K562 (cell line): ENCODE results near the gene CBL. TPM values are rescaled to one million over a fixed set of nuclear protein-coding genes. Genes with fewer than 3 reads are reported as not detected.

Experiments used
- BMI1 ChIP-seq: fragments of 150-350 bp; IDR thresholded peaks from 2 replicates; pipeline ENCODE4 v1.6.1; 2014; ENCODE audit warnings: low read length
- DDX20 ChIP-seq: fragments of 450-650 bp; IDR thresholded peaks from 2 replicates; pipeline ENCODE4 v1.6.1; 2016; ENCODE audit warnings: missing genetic modification characterization, low read depth, mild to moderate bottlenecking, missing compliant biosample characterization, moderate library complexity
- IRF2 ChIP-seq: sonication (generic); formaldehyde crosslinking; IDR thresholded peaks from 2 replicates; pipeline ENCODE4 v1.8.1; 2022; ENCODE audit warnings: mild to moderate bottlenecking, missing genetic modification reagents
- JUN ChIP-seq, 2 experiments: sonication (generic) in 1 of 2; formaldehyde crosslinking in 1 of 2; IDR thresholded peaks; 2 replicates each; pipeline versions ENCODE4 v1.6.1 to v1.8.0; 2012 to 2022; ENCODE audit warnings: borderline replicate concordance in 2 of 2, mild to moderate bottlenecking in 2 of 2, improper control_type of control experiment in 1 of 2, low read depth in 1 of 2, low read length in 1 of 2, missing genetic modification reagents in 1 of 2
- KDM1A ChIP-seq, 2 experiments: fragments of 450-650 bp; IDR thresholded peaks; 2 replicates each; pipeline ENCODE4 v1.6.1; 2016; ENCODE audit warnings: mild to moderate bottlenecking in 2 of 2
- MAFK ChIP-seq: IDR thresholded peaks from 2 replicates; pipeline ENCODE4 v1.6.1; 2011; ENCODE audit warnings: low read length, improper control_type of control experiment
- PHF21A ChIP-seq: fragments of 450-650 bp; IDR thresholded peaks from 2 replicates; pipeline ENCODE4 v1.6.1; 2017; ENCODE audit warnings: low read depth, borderline replicate concordance
- POU5F1 ChIP-seq: fragments of 150-350 bp; IDR thresholded peaks from 2 replicates; pipeline ENCODE4 v1.6.1; 2014; ENCODE audit warnings: borderline replicate concordance, low read length, low read depth, mild to moderate bottlenecking; ENCODE audit not compliant: partially characterized antibody
- RFX7 ChIP-seq: fragments of 250-450 bp; sonication (Bioruptor Pico); IDR thresholded peaks from 2 replicates; pipeline ENCODE4 v1.5.1; 2021; ENCODE audit warnings: mild to moderate bottlenecking
- TCF7L2 ChIP-seq: fragments of 150-350 bp; IDR thresholded peaks from 2 replicates; pipeline ENCODE4 v1.6.1; 2016; ENCODE audit warnings: low read depth, mild to moderate bottlenecking, low read length, moderate library complexity
- ZC3H8 ChIP-seq: fragments of 450-650 bp; IDR thresholded peaks from 2 replicates; pipeline ENCODE4 v1.6.1; 2017
- ZFP36 ChIP-seq: fragments of 150-350 bp; IDR thresholded peaks from 2 replicates; pipeline ENCODE4 v1.6.1; 2018; ENCODE audit warnings: low read length, low read depth; ENCODE audit not compliant: partially characterized antibody
- ZNF121 ChIP-seq: sonication (generic); formaldehyde crosslinking; conservative IDR thresholded peaks from 2 replicates; pipeline ENCODE4 v1.8.0; 2022; ENCODE audit warnings: missing genetic modification reagents
- ZNF232 ChIP-seq: sonication (generic); formaldehyde crosslinking; IDR thresholded peaks from 2 replicates; pipeline ENCODE4 v1.8.0; 2022; ENCODE audit warnings: mild to moderate bottlenecking, missing genetic modification reagents
- ZNF324 ChIP-seq: fragments of 250-450 bp; sonication (Bioruptor Pico); IDR thresholded peaks from 2 replicates; pipeline ENCODE4 v1.4.0; 2020; ENCODE audit warnings: mild to moderate bottlenecking
- polyA plus RNA-seq, 8 experiments: library from polyadenylated mRNA; depleted of rRNA in 4 of 8; stranded (reverse) in 5 of 8; unstranded in 3 of 8; fragments of >200 nt; fragmentation: Nextera tagmentation in 2 of 8; fragmentation: Illumina TruSeq in 1 of 8; extraction: Ambion mirVana in 2 of 8; extraction: Trizol in 1 of 8; gene quantifications; 2 replicates each; pipeline versions ENCODE4 v1.2.1 to v1.2.3, GENCODE V29; 2011 to 2014; ENCODE audit warnings: inconsistent platforms in 1 of 8, missing spikeins in 1 of 8
- total RNA-seq, 7 experiments: library from RNA; depleted of rRNA in 6 of 7; stranded (reverse); fragments of >200 nt in 6 of 7; fragmentation: Illumina TruSeq in 2 of 7; extraction: Trizol in 2 of 7; gene quantifications; 2 replicates each; pipeline versions ENCODE4 v1.2.1 to v1.2.3, GENCODE V29; 2011 to 2021; ENCODE audit warnings: low replicate concordance in 1 of 7
- TF ChIP-seq, protein P1 (sequence below): sonication (generic); formaldehyde crosslinking; IDR thresholded peaks from 2 replicates; pipeline ENCODE4 v1.8.1; 2023; ENCODE audit warnings: mild to moderate bottlenecking, missing genetic modification reagents, moderate library complexity
- TF ChIP-seq, protein P2 (sequence below): sonication (generic); formaldehyde crosslinking; IDR thresholded peaks from 2 replicates; pipeline ENCODE4 v1.8.0; 2022; ENCODE audit warnings: mild to moderate bottlenecking, low read depth, missing genetic modification reagents
- TF ChIP-seq, protein P3 (sequence below): fragments of 450-650 bp; IDR thresholded peaks from 2 replicates; pipeline ENCODE4 v1.6.1; 2016; ENCODE audit warnings: mild to moderate bottlenecking
- TF ChIP-seq, protein P4 (sequence below): fragments of 250-450 bp; sonication (Bioruptor Pico); IDR thresholded peaks from 2 replicates; pipeline ENCODE4 v1.8.0; 2021; ENCODE audit warnings: borderline replicate concordance, mild to moderate bottlenecking, moderate library complexity; ENCODE audit not compliant: poor library complexity, severe bottlenecking
- TF ChIP-seq, protein P5 (sequence below): fragments of 250-450 bp; sonication (Bioruptor Pico); IDR thresholded peaks from 2 replicates; pipeline ENCODE4 v1.8.0; 2021; ENCODE audit warnings: mild to moderate bottlenecking, moderate library complexity

The CBL gene
- total and polyA plus RNA-seq, 9 of the 15 experiments (the other 6 are each of a cell fraction or from before 2014, with no cell fraction given) = 3.2 to 24.9 (median 9.9) TPM

DNA sequence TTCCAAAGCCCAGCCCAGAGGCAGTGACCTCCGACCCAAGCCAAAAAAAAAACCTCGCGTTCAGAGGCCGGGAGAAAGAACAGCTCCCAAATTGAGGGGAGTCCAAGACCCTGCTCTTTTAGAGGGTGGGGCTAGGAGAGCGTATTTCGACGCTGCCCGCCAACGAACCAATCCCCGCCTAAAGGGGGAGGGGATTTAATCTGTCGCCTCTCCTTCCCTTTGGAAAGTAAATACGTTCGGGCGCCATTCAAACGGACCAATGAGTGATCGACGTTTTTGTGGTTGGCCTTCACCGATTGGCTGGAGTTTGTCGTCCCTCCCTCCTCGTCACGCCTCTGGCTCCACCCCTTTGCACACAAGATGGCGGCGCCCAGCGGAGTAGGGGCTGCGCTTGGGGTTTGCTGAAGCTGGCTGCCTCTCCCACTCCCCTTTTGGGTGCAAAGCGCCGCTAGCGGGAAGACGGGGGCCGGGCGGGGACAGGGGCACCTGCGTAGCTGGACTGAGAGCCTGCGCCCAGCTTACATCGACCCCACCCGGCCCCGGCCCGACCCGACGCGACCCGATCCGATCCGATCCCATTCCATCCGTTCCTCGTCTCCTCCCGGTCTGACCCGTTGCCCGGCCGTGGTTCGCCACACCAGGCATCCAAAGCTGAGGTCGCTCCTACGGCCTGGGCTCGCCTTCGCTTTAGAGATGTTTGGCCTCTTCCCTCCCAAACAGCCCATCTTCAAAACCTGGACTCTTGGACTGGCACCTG lies 128.2 kb downstream of the CBL start, which contains the start of gene RNF26 (continued):
- TF ChIP-seq, protein P1, sequence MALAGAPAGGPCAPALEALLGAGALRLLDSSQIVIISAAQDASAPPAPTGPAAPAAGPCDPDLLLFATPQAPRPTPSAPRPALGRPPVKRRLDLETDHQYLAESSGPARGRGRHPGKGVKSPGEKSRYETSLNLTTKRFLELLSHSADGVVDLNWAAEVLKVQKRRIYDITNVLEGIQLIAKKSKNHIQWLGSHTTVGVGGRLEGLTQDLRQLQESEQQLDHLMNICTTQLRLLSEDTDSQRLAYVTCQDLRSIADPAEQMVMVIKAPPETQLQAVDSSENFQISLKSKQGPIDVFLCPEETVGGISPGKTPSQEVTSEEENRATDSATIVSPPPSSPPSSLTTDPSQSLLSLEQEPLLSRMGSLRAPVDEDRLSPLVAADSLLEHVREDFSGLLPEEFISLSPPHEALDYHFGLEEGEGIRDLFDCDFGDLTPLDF (CRISPR knock-in tag) = 0 out of 2 replicates have a peak, but pooled peaks have one; percentile 41
- TF ChIP-seq, protein P2, sequence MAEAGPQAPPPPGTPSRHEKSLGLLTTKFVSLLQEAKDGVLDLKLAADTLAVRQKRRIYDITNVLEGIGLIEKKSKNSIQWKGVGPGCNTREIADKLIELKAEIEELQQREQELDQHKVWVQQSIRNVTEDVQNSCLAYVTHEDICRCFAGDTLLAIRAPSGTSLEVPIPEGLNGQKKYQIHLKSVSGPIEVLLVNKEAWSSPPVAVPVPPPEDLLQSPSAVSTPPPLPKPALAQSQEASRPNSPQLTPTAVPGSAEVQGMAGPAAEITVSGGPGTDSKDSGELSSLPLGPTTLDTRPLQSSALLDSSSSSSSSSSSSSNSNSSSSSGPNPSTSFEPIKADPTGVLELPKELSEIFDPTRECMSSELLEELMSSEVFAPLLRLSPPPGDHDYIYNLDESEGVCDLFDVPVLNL (CRISPR knock-in tag) = peak; percentile 87
- TF ChIP-seq RFX7 (CRISPR knock-in tag) (no peak), ZNF121 (no peak), ZFP36 (no peak), BMI1 (no peak), PHF21A (no peak), DDX20 (tag) (no peak), POU5F1 (no peak), ZNF232 (CRISPR knock-in tag) (no peak), ZNF324 (CRISPR knock-in tag) (no peak), JUN (IDR thresholded peaks at IDR 0.05; ENCODE audit: borderline replicate concordance, low read depth, low read length) (peak; percentile 30; the same call in 1 of the 2 replicates), JUN (CRISPR knock-in tag; IDR thresholded peaks at IDR 0.05; ENCODE audit: borderline replicate concordance) (no peak), IRF2 (CRISPR knock-in tag) (no peak), MAFK (no peak), ZC3H8 (no peak), KDM1A (IDR thresholded peaks at IDR 0.05) (no peak), TCF7L2 (no peak)
- TF ChIP-seq, protein P3, sequence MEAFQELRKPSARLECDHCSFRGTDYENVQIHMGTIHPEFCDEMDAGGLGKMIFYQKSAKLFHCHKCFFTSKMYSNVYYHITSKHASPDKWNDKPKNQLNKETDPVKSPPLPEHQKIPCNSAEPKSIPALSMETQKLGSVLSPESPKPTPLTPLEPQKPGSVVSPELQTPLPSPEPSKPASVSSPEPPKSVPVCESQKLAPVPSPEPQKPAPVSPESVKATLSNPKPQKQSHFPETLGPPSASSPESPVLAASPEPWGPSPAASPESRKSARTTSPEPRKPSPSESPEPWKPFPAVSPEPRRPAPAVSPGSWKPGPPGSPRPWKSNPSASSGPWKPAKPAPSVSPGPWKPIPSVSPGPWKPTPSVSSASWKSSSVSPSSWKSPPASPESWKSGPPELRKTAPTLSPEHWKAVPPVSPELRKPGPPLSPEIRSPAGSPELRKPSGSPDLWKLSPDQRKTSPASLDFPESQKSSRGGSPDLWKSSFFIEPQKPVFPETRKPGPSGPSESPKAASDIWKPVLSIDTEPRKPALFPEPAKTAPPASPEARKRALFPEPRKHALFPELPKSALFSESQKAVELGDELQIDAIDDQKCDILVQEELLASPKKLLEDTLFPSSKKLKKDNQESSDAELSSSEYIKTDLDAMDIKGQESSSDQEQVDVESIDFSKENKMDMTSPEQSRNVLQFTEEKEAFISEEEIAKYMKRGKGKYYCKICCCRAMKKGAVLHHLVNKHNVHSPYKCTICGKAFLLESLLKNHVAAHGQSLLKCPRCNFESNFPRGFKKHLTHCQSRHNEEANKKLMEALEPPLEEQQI = no peak
- TF ChIP-seq, protein P4, sequence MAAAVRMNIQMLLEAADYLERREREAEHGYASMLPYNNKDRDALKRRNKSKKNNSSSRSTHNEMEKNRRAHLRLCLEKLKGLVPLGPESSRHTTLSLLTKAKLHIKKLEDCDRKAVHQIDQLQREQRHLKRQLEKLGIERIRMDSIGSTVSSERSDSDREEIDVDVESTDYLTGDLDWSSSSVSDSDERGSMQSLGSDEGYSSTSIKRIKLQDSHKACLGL (CRISPR knock-in tag) = peak; percentile 75
- TF ChIP-seq, protein P5, sequence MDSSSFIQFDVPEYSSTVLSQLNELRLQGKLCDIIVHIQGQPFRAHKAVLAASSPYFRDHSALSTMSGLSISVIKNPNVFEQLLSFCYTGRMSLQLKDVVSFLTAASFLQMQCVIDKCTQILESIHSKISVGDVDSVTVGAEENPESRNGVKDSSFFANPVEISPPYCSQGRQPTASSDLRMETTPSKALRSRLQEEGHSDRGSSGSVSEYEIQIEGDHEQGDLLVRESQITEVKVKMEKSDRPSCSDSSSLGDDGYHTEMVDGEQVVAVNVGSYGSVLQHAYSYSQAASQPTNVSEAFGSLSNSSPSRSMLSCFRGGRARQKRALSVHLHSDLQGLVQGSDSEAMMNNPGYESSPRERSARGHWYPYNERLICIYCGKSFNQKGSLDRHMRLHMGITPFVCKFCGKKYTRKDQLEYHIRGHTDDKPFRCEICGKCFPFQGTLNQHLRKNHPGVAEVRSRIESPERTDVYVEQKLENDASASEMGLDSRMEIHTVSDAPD (CRISPR knock-in tag) = no peak
